GM18870 (cell line): ENCODE results near the gene CTDP1.
"Not testable (repeated sequence)": the region's sequence is repeated elsewhere in the genome, so short reads cannot be mapped to it uniquely, and the experiment has no call there.

Experiments used
- ATAC-seq: cut with Tn5 transposase; IDR thresholded peaks from one replicate; pipeline ENCODE4 v1.9.1; 2021; ENCODE audit warnings: moderate library complexity; ENCODE audit not compliant: unreplicated experiment

CTDP1 gene

DNA sequence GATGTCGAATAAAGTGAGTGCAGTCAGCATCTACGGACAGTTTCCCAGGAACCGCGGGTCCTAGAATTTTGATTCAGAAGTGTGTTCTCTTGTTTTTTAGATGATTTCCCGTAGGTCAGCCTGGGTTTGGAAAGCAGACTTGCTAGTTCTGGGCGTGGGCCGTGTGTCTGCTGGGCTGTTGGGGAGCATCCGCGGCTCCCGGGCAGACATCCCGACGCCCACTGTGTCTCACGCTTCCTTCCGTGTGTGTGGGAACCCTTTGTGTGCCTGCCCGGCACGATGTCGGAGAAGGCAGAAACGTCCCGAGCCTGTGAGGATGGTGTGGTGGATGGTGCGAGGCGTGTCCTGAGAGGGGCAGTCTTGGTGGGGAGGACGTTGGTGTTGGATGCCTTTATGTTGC, 18.4 kb downstream of the CTDP1 start:
- no peak for ATAC-seq

DNA sequence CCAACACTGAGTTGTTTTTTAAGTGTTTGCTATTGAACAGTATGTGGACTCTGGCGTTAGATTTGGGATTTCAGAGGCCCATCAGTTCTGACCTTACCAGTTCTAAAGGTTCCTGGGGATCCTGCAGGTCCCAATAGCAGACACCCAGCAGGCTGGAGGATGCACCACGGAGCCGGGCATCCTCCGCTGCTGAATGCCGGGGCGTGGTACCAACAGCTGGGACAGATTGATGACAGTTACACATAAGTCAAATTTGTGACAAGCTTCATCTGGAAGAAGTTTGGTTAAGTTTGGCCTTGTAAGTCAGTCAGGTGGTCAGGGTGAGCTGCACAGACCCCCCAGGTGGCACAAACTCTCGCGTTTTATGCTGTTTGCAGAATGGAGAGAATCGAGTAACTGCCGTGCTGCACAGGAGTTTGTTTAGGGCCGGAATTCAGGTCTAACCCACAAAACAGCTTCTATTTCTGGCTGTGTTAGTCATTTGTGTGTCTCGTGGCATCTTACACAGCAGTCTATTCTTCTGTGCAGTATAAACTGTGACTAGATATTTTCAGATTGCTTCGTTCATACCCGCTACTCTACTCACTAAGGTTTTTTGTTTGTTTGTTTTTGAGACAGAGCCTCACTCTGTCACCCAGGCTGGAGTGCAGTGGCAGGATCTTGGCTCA, 19.2 kb downstream of the CTDP1 start:
- ATAC-seq: no peak

DNA sequence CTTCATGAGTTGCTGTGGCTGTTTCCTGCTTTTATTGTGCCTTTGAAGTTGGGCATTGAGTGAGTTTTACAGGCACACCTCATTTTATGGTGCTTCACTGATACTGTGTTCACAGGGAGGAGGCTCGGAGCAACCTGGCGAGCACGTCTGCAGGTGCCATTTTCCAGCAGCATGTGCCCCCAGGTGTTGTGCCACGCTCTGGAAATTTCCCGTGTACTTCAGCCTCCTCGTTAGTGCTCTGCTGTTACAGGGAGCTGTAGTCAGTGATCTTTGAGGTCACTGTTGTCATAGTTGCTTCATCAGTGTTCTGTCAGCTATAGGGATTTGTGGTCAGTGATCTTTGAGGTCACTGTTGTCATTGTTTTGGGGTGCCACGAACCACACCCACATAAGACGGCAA, 20.1 kb downstream of the CTDP1 start:
- ATAC-seq: no peak

- no peak for ATAC-seq
Observed at GRCh38 chr18:79702906-79703305, 23.3 kb downstream of the CTDP1 start.

GRCh38 chr18:79704631-79705030, 25.0 kb downstream of the CTDP1 start:
- ATAC-seq: no peak

DNA sequence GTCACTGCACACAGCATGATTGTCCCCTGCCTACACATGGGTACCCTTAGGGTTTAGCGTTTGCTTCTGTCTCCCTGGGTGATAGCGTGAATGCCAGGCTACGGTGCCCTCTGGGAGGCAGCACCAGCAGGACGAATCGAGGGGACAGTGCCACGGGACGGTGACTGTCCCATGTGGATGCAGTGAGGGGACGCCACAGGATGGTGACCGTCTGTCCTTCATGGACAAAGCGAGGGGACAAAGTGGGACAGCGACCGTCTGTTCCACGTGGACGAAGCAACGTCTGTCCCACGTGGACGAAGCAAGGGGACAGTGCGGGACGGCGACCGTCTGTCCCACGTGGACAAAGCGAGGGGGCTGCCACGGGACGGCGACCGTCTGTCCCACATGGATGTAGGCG, 25.7 kb downstream of the CTDP1 start:
- ATAC-seq: no peak

- ATAC-seq: no peak
Observed at GRCh38 chr18:79706006-79706405, 26.4 kb downstream of the CTDP1 start.

DNA sequence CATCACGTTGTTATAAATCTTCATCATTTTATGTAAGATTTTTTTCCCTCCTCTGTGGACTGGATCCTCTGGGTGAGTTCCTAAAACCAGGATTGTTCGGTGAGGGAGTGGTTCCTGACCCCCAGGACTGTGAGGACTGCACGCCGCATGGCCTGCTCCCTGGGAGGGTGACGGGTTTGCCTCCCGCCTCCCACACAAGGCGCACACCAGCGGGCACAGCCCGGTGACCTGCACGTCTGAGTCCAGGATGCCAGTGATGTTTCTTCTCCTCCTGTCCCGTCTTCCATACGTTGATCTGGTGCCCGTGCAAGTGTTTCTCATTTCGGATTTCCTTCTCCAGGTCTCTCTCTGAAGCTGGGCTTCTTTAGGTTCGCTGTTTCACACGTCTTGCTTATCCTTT, 27.1 kb downstream of the CTDP1 start:
- ATAC-seq: no peak

- ATAC-seq: no peak
Observed at GRCh38 chr18:79707239-79707638, 27.6 kb downstream of the CTDP1 start.

GRCh38 chr18:79707671-79708070, 28.1 kb downstream of the CTDP1 start:
- ATAC-seq: no peak

DNA sequence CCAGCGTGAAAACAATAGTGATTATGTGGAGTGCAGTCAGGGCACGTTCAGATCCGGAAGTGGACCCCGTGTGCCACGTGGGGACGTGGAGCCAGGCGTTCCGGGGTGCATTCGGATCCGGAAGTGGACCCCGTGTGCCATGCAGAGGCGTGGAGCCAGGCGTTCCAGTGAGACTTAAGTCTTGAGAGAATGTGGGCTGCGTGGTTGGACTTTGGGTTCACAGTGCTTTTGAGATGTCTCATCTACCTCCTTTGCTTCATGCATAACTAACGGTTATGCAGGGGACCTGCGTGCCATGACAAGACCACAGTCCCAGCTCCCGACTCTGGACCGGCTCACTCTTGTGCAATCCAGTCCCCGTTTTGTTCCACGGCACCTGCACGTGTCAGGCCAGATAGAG, 28.8 kb downstream of the CTDP1 start:
- ATAC-seq: no peak

- no peak for ATAC-seq
Observed at GRCh38 chr18:79712206-79712857, 32.7 kb downstream of the CTDP1 start.

- no peak for ATAC-seq
Observed at GRCh38 chr18:79713341-79713740, 33.7 kb downstream of the CTDP1 start.

DNA sequence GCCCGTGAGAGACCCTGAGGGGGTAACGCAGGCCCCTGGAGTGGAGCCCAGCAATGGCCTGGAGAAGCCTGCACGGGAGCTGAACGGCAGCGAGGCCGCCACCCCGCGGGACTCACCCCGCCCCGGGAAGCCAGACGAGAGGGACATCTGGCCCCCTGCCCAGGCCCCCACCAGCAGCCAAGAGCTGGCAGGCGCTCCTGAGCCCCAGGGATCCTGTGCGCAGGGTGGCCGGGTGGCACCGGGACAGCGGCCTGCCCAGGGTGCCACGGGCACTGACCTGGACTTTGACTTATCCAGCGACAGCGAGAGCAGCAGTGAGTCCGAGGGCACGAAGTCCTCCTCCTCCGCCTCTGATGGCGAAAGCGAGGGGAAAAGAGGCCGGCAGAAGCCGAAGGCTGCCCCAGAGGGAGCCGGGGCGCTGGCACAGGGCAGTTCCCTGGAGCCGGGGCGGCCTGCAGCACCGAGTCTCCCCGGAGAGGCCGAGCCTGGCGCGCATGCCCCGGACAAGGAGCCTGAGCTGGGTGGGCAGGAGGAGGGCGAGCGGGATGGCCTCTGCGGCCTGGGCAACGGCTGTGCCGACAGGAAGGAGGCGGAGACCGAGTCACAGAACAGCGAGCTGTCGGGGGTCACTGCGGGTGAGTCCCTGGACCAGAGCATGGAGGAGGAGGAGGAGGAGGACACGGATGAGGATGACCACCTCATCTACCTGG, 35.1 kb downstream of the CTDP1 start:
- ATAC-seq: no peak

DNA sequence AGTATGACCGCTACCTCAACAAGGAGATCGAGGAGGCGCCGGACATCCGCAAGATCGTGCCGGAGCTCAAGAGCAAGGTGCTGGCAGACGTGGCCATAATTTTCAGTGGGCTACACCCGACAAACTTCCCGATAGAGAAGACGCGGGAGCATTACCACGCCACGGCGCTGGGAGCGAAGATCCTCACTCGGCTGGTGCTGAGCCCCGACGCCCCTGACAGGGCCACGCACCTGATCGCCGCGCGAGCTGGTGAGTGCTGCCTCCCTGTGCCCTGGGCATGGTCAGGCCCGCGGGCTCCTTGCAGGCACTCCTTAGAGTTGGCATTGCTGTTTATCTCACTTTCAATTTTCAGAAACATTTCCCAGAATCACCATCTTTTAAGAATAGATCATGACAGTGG, 35.7 kb downstream of the CTDP1 start:
- ATAC-seq: no peak

GRCh38 chr18:79717059-79717458, 37.5 kb downstream of the CTDP1 start:
- no peak for ATAC-seq

- no peak for ATAC-seq
Observed at GRCh38 chr18:79717555-79718074, 38.0 kb downstream of the CTDP1 start.

DNA sequence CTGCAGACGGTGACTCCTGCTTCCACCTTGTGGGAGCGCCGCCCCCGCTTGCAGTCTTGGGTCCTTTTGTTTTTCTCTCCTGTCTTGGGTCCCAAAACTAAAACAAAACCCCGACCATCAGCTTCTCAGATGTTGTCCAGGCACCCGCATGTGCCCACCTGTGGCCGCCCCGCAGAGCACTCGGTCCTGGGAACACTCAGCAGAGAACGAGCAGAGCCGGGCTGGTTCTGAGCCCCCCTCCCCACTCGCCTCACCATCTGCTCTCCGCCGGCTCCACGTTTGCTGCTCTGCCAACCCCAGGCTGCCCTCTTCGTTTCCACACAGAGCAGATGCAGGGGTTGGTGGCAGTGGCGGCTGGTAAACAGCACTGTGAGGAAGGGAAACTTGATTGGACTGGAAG, 38.5 kb downstream of the CTDP1 start:
- no peak for ATAC-seq

GRCh38 chr18:79718878-79719477, 39.4 kb downstream of the CTDP1 start:
- no peak for ATAC-seq

- not testable (repeated sequence) for ATAC-seq
Observed at GRCh38 chr18:79719478-79720358, 40.1 kb downstream of the CTDP1 start.

GRCh38 chr18:79720359-79720733, 40.7 kb downstream of the CTDP1 start:
- no peak for ATAC-seq
